Fibroblast of lung (primary cell): ENCODE data around the gene DPP6.

ENCODE experiments used
- EZH2 ChIP-seq: IDR thresholded peaks from 2 replicates; pipeline ENCODE4 v1.5.1; 2012; ENCODE audit warnings: low read length, control low read depth, mild to moderate bottlenecking; ENCODE audit errors: missing control alignments
- TF ChIP-seq, protein P1 (sequence below), 2 donors: IDR thresholded peaks in 1 of 2; conservative IDR thresholded peaks in 1 of 2; 1 replicate in 1 of 2; 2 replicates in 1 of 2; pipeline ENCODE4 v1.5.1; 2011 to 2012; ENCODE audit warnings: low read length in 2 of 2, control low read depth in 1 of 2, inconsistent platforms in 1 of 2, low read depth in 1 of 2, mild to moderate bottlenecking in 1 of 2

DNA sequence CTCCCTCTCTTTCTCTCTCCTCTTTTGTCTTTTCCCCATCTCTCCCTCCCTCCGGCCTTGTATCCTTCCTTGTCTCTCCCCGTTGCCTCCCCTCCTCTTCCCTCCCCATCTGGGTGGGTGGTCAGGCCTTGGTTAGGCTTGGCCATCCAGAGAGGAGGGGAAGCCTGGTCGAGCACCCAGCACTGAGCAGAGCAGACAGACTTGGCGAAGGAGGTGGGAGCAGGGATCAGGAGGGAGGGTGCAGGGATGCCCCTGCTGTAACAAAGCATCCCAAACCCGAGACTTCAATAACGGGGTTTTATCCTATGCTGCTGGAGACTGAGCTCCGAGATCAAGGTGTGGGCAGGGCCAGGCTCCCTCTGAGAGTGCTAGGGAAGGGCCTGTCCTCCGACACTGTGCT is 853.4 kb downstream of the DPP6 start:
- TF ChIP-seq EZH2, result no peak
- TF ChIP-seq, protein P1, sequence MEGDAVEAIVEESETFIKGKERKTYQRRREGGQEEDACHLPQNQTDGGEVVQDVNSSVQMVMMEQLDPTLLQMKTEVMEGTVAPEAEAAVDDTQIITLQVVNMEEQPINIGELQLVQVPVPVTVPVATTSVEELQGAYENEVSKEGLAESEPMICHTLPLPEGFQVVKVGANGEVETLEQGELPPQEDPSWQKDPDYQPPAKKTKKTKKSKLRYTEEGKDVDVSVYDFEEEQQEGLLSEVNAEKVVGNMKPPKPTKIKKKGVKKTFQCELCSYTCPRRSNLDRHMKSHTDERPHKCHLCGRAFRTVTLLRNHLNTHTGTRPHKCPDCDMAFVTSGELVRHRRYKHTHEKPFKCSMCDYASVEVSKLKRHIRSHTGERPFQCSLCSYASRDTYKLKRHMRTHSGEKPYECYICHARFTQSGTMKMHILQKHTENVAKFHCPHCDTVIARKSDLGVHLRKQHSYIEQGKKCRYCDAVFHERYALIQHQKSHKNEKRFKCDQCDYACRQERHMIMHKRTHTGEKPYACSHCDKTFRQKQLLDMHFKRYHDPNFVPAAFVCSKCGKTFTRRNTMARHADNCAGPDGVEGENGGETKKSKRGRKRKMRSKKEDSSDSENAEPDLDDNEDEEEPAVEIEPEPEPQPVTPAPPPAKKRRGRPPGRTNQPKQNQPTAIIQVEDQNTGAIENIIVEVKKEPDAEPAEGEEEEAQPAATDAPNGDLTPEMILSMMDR (conservative IDR thresholded peaks at IDR 0.05 in 1 of 2, IDR thresholded peaks at IDR 0.05 in 1 of 2; ENCODE audit: low read depth in 1 of 2, low read length in 2 of 2), result no peak
